Small intestine (tissue), 7 donors: ENCODE results near the gene SLC35F4. TPM values are rescaled to one million over a fixed set of nuclear protein-coding genes. Genes with fewer than 3 reads are reported as not detected.

Experiments
- DNase-seq, 2 donors: peaks; one replicate each; pipeline versions ENCODE4 v3.0.0 to v3.0.0-alpha.2; 2013
- FAIRE-seq: peaks from 2 replicates; lab custom pipeline; 2012; peaks lifted over from hg19 to GRCh38; lab: Jason Lieb, UNC
- H3K27ac ChIP-seq, 3 donors: one replicate each; pipeline ENCODE4 v1.5.1; 2013; ENCODE audit warnings: low read length in 2 of 3, mild to moderate bottlenecking in 2 of 3, control low read depth in 1 of 3, inconsistent platforms in 1 of 3, low read depth in 1 of 3, moderate library complexity in 1 of 3
- H3K27me3 ChIP-seq, 3 donors: one replicate each; pipeline ENCODE4 v1.6.1; 2013; ENCODE audit warnings: low read length in 3 of 3, inconsistent platforms in 1 of 3; ENCODE audit not compliant: control insufficient read depth in 3 of 3, insufficient read depth in 3 of 3
- H3K36me3 ChIP-seq, 3 donors: one replicate each; pipeline ENCODE4 v1.6.1; 2013; ENCODE audit warnings: low read length in 3 of 3, inconsistent platforms in 1 of 3, low read depth in 1 of 3, mild to moderate bottlenecking in 1 of 3, moderate library complexity in 1 of 3; ENCODE audit not compliant: control insufficient read depth in 3 of 3, insufficient read depth in 2 of 3
- H3K4me1 ChIP-seq, 3 donors: one replicate each; pipeline ENCODE4 v1.6.1; 2013; ENCODE audit warnings: low read length in 2 of 3, inconsistent platforms in 1 of 3, low read depth in 1 of 3, mild to moderate bottlenecking in 1 of 3, moderate library complexity in 1 of 3; ENCODE audit not compliant: control insufficient read depth in 3 of 3, insufficient read depth in 2 of 3
- H3K4me3 ChIP-seq, 3 donors: one replicate each; pipeline ENCODE4 v1.5.1; 2013; ENCODE audit warnings: low read length in 3 of 3, control low read depth in 1 of 3, inconsistent platforms in 1 of 3, low read depth in 1 of 3, mild to moderate bottlenecking in 1 of 3, moderate library complexity in 1 of 3
- H3K9me3 ChIP-seq, 2 donors: one replicate each; pipeline ENCODE4 v1.6.1; 2013; ENCODE audit warnings: low read depth in 1 of 2, low read length in 1 of 2; ENCODE audit not compliant: control insufficient read depth in 2 of 2, insufficient read depth in 1 of 2
- WGBS, 3 donors: extraction: QIAGEN DNeasy Blood & Tissue Kit; methylation state at CpG; one replicate each; pipeline ENCODE4 v1.1.7; 2013; 5-methylcytosine and 5-hydroxymethylcytosine counted together
- polyA plus RNA-seq, 4 donors: library from polyadenylated mRNA; stranded (reverse) in 3 of 4; unstranded in 1 of 4; fragments of 200-250 nt in 3 of 4; fragments of 120-200 nt in 1 of 4; gene quantifications; one replicate each; pipeline versions ENCODE4 v1.2.1 to v1.2.3, GENCODE V29; 2013
- donor health status: healthy with polysubstance abuse.
- donor health status: control.
- donor health status: control.
- donor health status: Bipolar disorder and iron deficiency.
- donor health status: healthy.

SLC35F4 gene
- polyA plus RNA-seq, 4 donors, result 0.10 to 0.13 TPM; not detected in 2

GRCh38 chr14:57609192-57610075 is 256.5 kb downstream of the SLC35F4 start:
- Histone ChIP-seq H3K9me3 (no peaks in the 10 kb centered on the region), H3K27ac (no peak overlapping the region), H3K4me1 (no peaks in the 10 kb centered on the region), H3K27me3 (no peaks in the 10 kb centered on the region), H3K36me3 (no peaks in the 10 kb centered on the region), H3K4me3 (no peak overlapping the region)
- WGBS, 3 donors, result 46 to 65% (median 57%) methylated on average over 6 of the region's 6 CpGs
- no peak for DNase-seq
- FAIRE-seq, result no peak

DNA sequence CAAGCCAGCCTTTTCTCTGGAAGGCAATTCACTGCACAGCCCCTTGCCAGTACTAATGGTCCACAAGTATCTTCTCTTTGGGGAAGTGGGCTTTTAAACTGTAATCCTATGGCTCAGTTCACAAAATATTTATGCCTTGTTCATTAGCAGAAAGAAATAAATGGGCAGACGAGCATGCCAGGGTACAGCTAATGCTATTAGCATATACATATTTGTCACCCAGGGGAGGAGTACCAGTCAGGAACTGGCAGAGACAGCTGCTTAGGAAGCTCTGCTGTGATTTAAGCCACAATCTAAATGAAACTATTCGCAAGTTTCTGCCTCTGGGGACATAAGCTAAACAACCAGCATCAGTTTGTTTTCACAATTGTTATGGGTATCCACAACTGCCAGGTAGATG is 258.8 kb downstream of the SLC35F4 start:
- 62 to 69% (median 69%) methylated on average over 2 of the region's 2 CpGs for WGBS, 3 donors
- Histone ChIP-seq H3K27me3 (no peaks in the 10 kb centered on the region), H3K27ac (no peak overlapping the region), H3K4me1 (no peaks in the 10 kb centered on the region), H3K9me3 (no peaks in the 10 kb centered on the region), H3K36me3 (no peaks in the 10 kb centered on the region), H3K4me3 (no peak overlapping the region)
- DNase-seq, result no peak
- no peak for FAIRE-seq

DNA sequence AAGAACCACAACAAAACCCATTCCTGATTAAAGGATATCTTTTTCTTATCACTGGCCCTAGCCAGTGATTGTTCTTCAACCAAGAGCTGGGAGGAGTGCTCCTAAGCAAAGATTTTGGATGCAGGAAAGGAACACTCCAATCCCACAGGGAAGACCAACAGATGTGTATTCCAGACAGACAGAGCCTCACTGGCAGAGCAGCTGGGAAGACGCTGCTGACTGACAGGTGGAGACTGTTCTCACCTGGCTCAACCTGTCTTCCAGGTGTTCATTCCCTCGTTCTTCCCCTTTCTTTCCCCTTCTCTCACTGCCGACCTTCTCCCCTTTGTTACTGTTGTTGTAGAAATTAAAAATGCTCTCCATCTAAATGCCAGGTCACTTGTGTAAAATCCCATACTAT is 282.5 kb downstream of the SLC35F4 start:
- Histone ChIP-seq H3K9me3 (no peaks in the 10 kb centered on the region), H3K4me1 (no peaks in the 10 kb centered on the region), H3K27me3 (no peaks in the 10 kb centered on the region), H3K27ac (no peak overlapping the region), H3K36me3 (no peaks in the 10 kb centered on the region), H3K4me3 (no peak overlapping the region)
- FAIRE-seq (no peak), DNase-seq (no peak)
- 51 to 67% (median 53%) methylated on average over 3 of the region's 3 CpGs for WGBS, 3 donors

- no peak for DNase-seq
- no peak overlapping the region for H3K4me3 ChIP-seq
- H3K36me3 ChIP-seq, result no peaks in the 10 kb centered on the region
- no peak overlapping the region for H3K27ac ChIP-seq
- 55 to 64% (median 60%) methylated on average over 2 of the region's 2 CpGs for whole genome bisulfite sequencing, 3 donors
- no peak for FAIRE-seq
- no peaks in the 10 kb centered on the region for H3K27me3 ChIP-seq
- H3K9me3 ChIP-seq, result no peaks in the 10 kb centered on the region
- no peaks in the 10 kb centered on the region for H3K4me1 ChIP-seq
These were observed 283.1 kb downstream of the SLC35F4 start for GRCh38 chr14:57582746-57583145.

DNA sequence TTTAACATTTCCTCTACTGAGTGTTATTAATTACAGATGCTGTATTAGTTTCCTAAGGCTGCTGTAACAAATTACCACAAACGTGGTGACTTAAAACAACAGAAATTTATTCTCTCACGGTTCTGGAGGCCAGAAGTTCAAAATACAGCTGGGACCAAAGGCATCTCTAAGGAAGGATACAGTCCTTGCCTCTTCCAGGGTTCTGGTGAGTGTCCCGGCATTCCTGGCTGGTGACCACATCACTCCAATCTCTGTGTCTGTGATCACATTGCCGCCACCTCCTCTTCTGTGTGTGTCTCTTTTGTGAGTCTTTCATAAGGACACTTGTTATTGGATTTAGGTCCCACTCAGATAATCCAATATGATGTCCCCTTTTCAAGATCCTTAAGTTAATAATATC is 287.1 kb downstream of the SLC35F4 start:
- no peak overlapping the region for H3K4me3 ChIP-seq
- H3K9me3 ChIP-seq, result no peaks in the 10 kb centered on the region
- no peaks in the 10 kb centered on the region for H3K27me3 ChIP-seq
- H3K36me3 ChIP-seq, result no peaks in the 10 kb centered on the region
- WGBS, 3 donors, result 55 to 73% (median 67%) methylated on average over 4 of the region's 4 CpGs
- FAIRE-seq (no peak), DNase-seq (no peak)
- H3K27ac ChIP-seq, result no peak overlapping the region
- no peaks in the 10 kb centered on the region for H3K4me1 ChIP-seq

GRCh38 chr14:57576498-57576897 is 289.4 kb downstream of the SLC35F4 start:
- WGBS, 3 donors, result 48 to 88% (median 78%) methylated on average over 1 of the region's 1 CpG
- Histone ChIP-seq H3K4me1 (no peaks in the 10 kb centered on the region), H3K4me3 (no peak overlapping the region), H3K27me3 (no peaks in the 10 kb centered on the region), H3K9me3 (no peaks in the 10 kb centered on the region), H3K36me3 (no peaks in the 10 kb centered on the region), H3K27ac (no peak overlapping the region)
- DNase-seq (no peak), FAIRE-seq (no peak)

GRCh38 chr14:57575482-57575881 is 290.4 kb downstream of the SLC35F4 start:
- Histone ChIP-seq H3K27me3 (no peaks in the 10 kb centered on the region), H3K27ac (no peak overlapping the region), H3K4me1 (no peaks in the 10 kb centered on the region), H3K4me3 (no peak overlapping the region), H3K36me3 (no peaks in the 10 kb centered on the region), H3K9me3 (no peaks in the 10 kb centered on the region)
- WGBS, 3 donors, result 50 to 54% (median 50%) methylated on average over 2 of the region's 2 CpGs
- no peak for FAIRE-seq
- no peak for DNase-seq

- Histone ChIP-seq H3K27ac (no peak overlapping the region), H3K4me3 (no peak overlapping the region), H3K36me3 (no peaks in the 10 kb centered on the region), H3K4me1 (no peaks in the 10 kb centered on the region), H3K27me3 (no peaks in the 10 kb centered on the region), H3K9me3 (no peaks in the 10 kb centered on the region)
- WGBS, 3 donors, result 48 to 68% (median 55%) methylated on average over 5 of the region's 5 CpGs
- DNase-seq, result peak; percentile 1 to 47
- no peak for FAIRE-seq
These were observed 291.1 kb downstream of the SLC35F4 start for GRCh38 chr14:57574617-57575288.
